H9 (cell line): ENCODE data around the gene CTSA. TPM values are rescaled to one million over a fixed set of nuclear protein-coding genes. Genes with fewer than 3 reads are reported as not detected.

Experiments
- DNase-seq: peaks from one replicate; pipeline ENCODE4 v3.0.0-alpha.2; 2017
- H2AFZ ChIP-seq: one replicate; pipeline ENCODE4 v1.6.1; 2013; ENCODE audit warnings: mild to moderate bottlenecking, low read length, control low read depth, moderate library complexity
- H2AK5ac ChIP-seq: 2 replicates; pipeline ENCODE4 v1.6.1; 2013; ENCODE audit warnings: low read length, control low read depth, mixed read lengths; ENCODE audit not compliant: insufficient read length
- H2BK120ac ChIP-seq: one replicate; pipeline ENCODE4 v1.6.1; 2013; ENCODE audit warnings: low read depth, mild to moderate bottlenecking, low read length, control low read depth, inconsistent platforms; ENCODE audit not compliant: poor library complexity, severe bottlenecking
- H2BK12ac ChIP-seq: 2 replicates; pipeline ENCODE4 v1.6.1; 2013; ENCODE audit warnings: low read length, control low read depth, mixed read lengths, low read depth; ENCODE audit not compliant: insufficient read length
- H2BK15ac ChIP-seq: 2 replicates; pipeline ENCODE4 v1.6.1; 2013; ENCODE audit warnings: low read depth, low read length, control low read depth
- H2BK20ac ChIP-seq: one replicate; pipeline ENCODE4 v1.6.1; 2013; ENCODE audit warnings: low read depth, mild to moderate bottlenecking, low read length, control low read depth, inconsistent platforms; ENCODE audit not compliant: poor library complexity, severe bottlenecking
- H2BK5ac ChIP-seq: 2 replicates; pipeline ENCODE4 v1.6.1; 2013; ENCODE audit warnings: low read length, control low read depth, mixed read lengths; ENCODE audit not compliant: insufficient read length
- H3K14ac ChIP-seq: 2 replicates; pipeline ENCODE4 v1.6.1; 2013; ENCODE audit warnings: low read length, control low read depth; ENCODE audit not compliant: insufficient read depth
- H3K18ac ChIP-seq: 2 replicates; pipeline ENCODE4 v1.6.1; 2013; ENCODE audit warnings: low read depth, mild to moderate bottlenecking, mixed read lengths, low read length, control low read depth; ENCODE audit not compliant: insufficient read length
- H3K23ac ChIP-seq: 2 replicates; pipeline ENCODE4 v1.6.1; 2013; ENCODE audit warnings: low read length, control low read depth, mixed read lengths, low read depth; ENCODE audit not compliant: insufficient read length
- H3K23me2 ChIP-seq: 2 replicates; pipeline ENCODE4 v1.6.1; 2013; ENCODE audit warnings: low read depth, mild to moderate bottlenecking, mixed read lengths, low read length, control low read depth; ENCODE audit not compliant: insufficient read length, poor library complexity, severe bottlenecking
- H3K27ac ChIP-seq: 2 replicates; pipeline ENCODE4 v1.5.1; 2013; ENCODE audit warnings: low read length, control low read depth, mixed read lengths, low read depth; ENCODE audit not compliant: insufficient read length
- H3K27me3 ChIP-seq: 2 replicates; pipeline ENCODE4 v1.6.1; 2013; ENCODE audit warnings: low read length, control low read depth, inconsistent platforms; ENCODE audit not compliant: insufficient read depth
- H3K4ac ChIP-seq: 2 replicates; pipeline ENCODE4 v1.6.1; 2013; ENCODE audit warnings: low read depth, mild to moderate bottlenecking, control low read depth, inconsistent platforms, low read length, moderate library complexity
- H3K4me1 ChIP-seq: 2 replicates; pipeline ENCODE4 v1.6.1; 2013; ENCODE audit warnings: low read length, control low read depth, inconsistent platforms; ENCODE audit not compliant: insufficient read depth
- H3K4me2 ChIP-seq: 2 replicates; pipeline ENCODE4 v1.6.1; 2013; ENCODE audit warnings: low read length, control low read depth, mixed read lengths; ENCODE audit not compliant: insufficient read length, insufficient read depth
- H3K56ac ChIP-seq: 2 replicates; pipeline ENCODE4 v1.6.1; 2013; ENCODE audit warnings: low read depth, mild to moderate bottlenecking, mixed read lengths, low read length, control low read depth; ENCODE audit not compliant: insufficient read length
- H3K79me1 ChIP-seq: 2 replicates; pipeline ENCODE4 v1.6.1; 2013; ENCODE audit warnings: low read depth, mild to moderate bottlenecking, moderate library complexity, low read length, control low read depth, inconsistent platforms; ENCODE audit not compliant: insufficient read depth, poor library complexity, severe bottlenecking
- H3K79me2 ChIP-seq: 2 replicates; pipeline ENCODE4 v1.6.1; 2013; ENCODE audit warnings: low read length, control low read depth, inconsistent platforms; ENCODE audit not compliant: insufficient read depth
- H3K9ac ChIP-seq: 2 replicates; pipeline ENCODE4 v1.6.1; 2013; ENCODE audit warnings: low read length, control low read depth, mixed read lengths; ENCODE audit not compliant: insufficient read length; ENCODE audit errors: extremely low read depth
- H3K9me3 ChIP-seq: one replicate; pipeline ENCODE4 v1.6.1; 2013; ENCODE audit warnings: low read depth, low read length, inconsistent platforms; ENCODE audit not compliant: control insufficient read depth
- H3T11ph ChIP-seq: one replicate; pipeline ENCODE4 v1.6.1; 2013; ENCODE audit warnings: mild to moderate bottlenecking, low read length, control low read depth, inconsistent platforms
- H4K20me1 ChIP-seq: one replicate; pipeline ENCODE4 v1.6.1; 2013; ENCODE audit not compliant: control insufficient read depth, insufficient read length, insufficient read depth
- H4K5ac ChIP-seq: 2 replicates; pipeline ENCODE4 v1.6.1; 2013; ENCODE audit warnings: low read depth, mild to moderate bottlenecking, mixed read lengths, low read length, control low read depth; ENCODE audit not compliant: insufficient read length
- H4K8ac ChIP-seq: replicated peaks from 2 replicates; pipeline ENCODE4 v1.6.1; 2013; ENCODE audit warnings: low read length, control low read depth, mixed read lengths, low read depth; ENCODE audit not compliant: insufficient read length
- H4K91ac ChIP-seq: 2 replicates; pipeline ENCODE4 v1.6.1; 2013; ENCODE audit warnings: low read depth, mild to moderate bottlenecking, moderate library complexity, mixed read lengths, low read length, control low read depth; ENCODE audit not compliant: insufficient read length
- H3K27ac Mint-ChIP-seq, 3 experiments: 2 replicates in 2 of 3; 3 replicates in 1 of 3; pipeline ENCODE4 v1.8.0; 2020 to 2021; ENCODE audit warnings: mixed read lengths in 3 of 3, mild to moderate bottlenecking in 1 of 3, moderate library complexity in 1 of 3
- H3K27me3 Mint-ChIP-seq: 2 replicates; pipeline ENCODE4 v1.8.0; 2021; ENCODE audit warnings: low read depth, mild to moderate bottlenecking, moderate library complexity, mixed read lengths
- H3K36me3 Mint-ChIP-seq, 3 experiments: 2 replicates in 2 of 3; 3 replicates in 1 of 3; pipeline ENCODE4 v1.8.0; 2020 to 2021; ENCODE audit warnings: low read depth in 3 of 3, mixed read lengths in 3 of 3; ENCODE audit not compliant: insufficient read depth in 1 of 3
- H3K4me1 Mint-ChIP-seq, 2 experiments: 2 replicates each; pipeline ENCODE4 v1.8.0; 2020; ENCODE audit warnings: mixed read lengths in 2 of 2
- H3K4me3 Mint-ChIP-seq, 2 experiments: 2 replicates in 1 of 2; 3 replicates in 1 of 2; pipeline ENCODE4 v1.8.0; 2020 to 2021; ENCODE audit warnings: mild to moderate bottlenecking in 2 of 2, mixed read lengths in 2 of 2, moderate library complexity in 1 of 2
- H3K9me3 Mint-ChIP-seq, 2 experiments: 2 replicates in 1 of 2; 3 replicates in 1 of 2; pipeline ENCODE4 v1.8.0; 2020; ENCODE audit warnings: mild to moderate bottlenecking in 2 of 2, mixed read lengths in 2 of 2, moderate library complexity in 1 of 2
- CTCF ChIP-seq: fragments of 200-600 bp; sonication (generic); conservative IDR thresholded peaks from 3 replicates; pipeline ENCODE4 v1.8.0; 2021; ENCODE audit warnings: antibody characterized with exemption, mild to moderate bottlenecking
- WGBS: extraction: QIAGEN DNeasy Blood & Tissue Kit; methylation state at CpG from one replicate; pipeline ENCODE4 v1.1.7; 2013; ENCODE audit warnings: missing lambda C conversion rate, low lambda C conversion rate, mixed read lengths; ENCODE audit not compliant: insufficient read length; ENCODE audit errors: extremely low coverage; 5-methylcytosine and 5-hydroxymethylcytosine counted together
- total RNA-seq: library from RNA; stranded (reverse); gene quantifications from 2 replicates; pipeline ENCODE4 v1.2.1, GENCODE V29; 2021

The CTSA gene
- total RNA-seq, 1 experiment from 2014 or later = 64.4 TPM

GRCh38 chr20:45894797-45895196 lies 3.7 kb downstream of the CTSA start:
- Histone ChIP-seq H3K23me2 (peaks cover 13% of the 10 kb centered on the region), H3K18ac (no peak overlapping the region), H3K27ac (no peak overlapping the region), H2AFZ (no peak overlapping the region), H3K4me2 (no peak overlapping the region), H2BK5ac (no peak overlapping the region), H4K5ac (no peak overlapping the region), H4K8ac (no peak overlapping the region), H3K27me3 (no peaks in the 10 kb centered on the region), H3K23ac (no peak overlapping the region), H4K20me1 (no peaks in the 10 kb centered on the region), H2BK120ac (no peak overlapping the region), H2BK20ac (no peak overlapping the region), H2BK15ac (no peak overlapping the region), H3K79me2 (no peaks in the 10 kb centered on the region), H3K79me1 (no peaks in the 10 kb centered on the region), H4K91ac (no peak overlapping the region), H3K4ac (no peak overlapping the region), H2AK5ac (no peak overlapping the region), H2BK12ac (no peak overlapping the region), H3T11ph (no peak overlapping the region), H3K14ac (no peak overlapping the region), H3K4me1 (no peaks in the 10 kb centered on the region), H3K9me3 (no peaks in the 10 kb centered on the region), H3K9ac (no peak overlapping the region), H3K56ac (no peak overlapping the region)
- no peak overlapping the region for H3K27ac Mint-ChIP-seq
- H3K4me1 Mint-ChIP-seq = peaks cover 5 to 10% of the 10 kb centered on the region in 2 experiments; a peak in 3 of 4 replicates
- H3K27me3 Mint-ChIP-seq = no peaks in the 10 kb centered on the region; the same call in 1 of the 2 replicates
- no CpG with 5 or more reads among the region's 12 CpGs for WGBS
- no peak overlapping the region for H3K4me3 Mint-ChIP-seq
- peaks cover 18 to 47% (median 42%) of the 10 kb centered on the region in 3 experiments for H3K36me3 Mint-ChIP-seq
- no peaks in the 10 kb centered on the region for H3K9me3 Mint-ChIP-seq
- TF ChIP-seq CTCF = no peak
- DNase-seq = no peak
